IMR-90 (cell line): ENCODE results near the gene ACTR3C. TPM values are rescaled to one million over a fixed set of nuclear protein-coding genes. Genes with fewer than 3 reads are reported as not detected.
"Not testable (repeated sequence)": the region's sequence is repeated elsewhere in the genome, so short reads cannot be mapped to it uniquely, and the experiment has no call there.

Experiments
- ATAC-seq: fragments of 200-7000 bp; cut with Tn5 transposase; 2 replicates; pipeline ENCODE4 v1.9.1; 2020; ENCODE audit warnings: low read depth, mild to moderate bottlenecking, moderate library complexity
- BruUV-seq: library from RNA; stranded (reverse); fragments of 400-500 nt; replicated peaks from 2 replicates; lab custom pipeline; 2021; lab: Mats Ljungman, UMichigan
- CTCF ChIA-PET: fragments of 300-600 bp; formaldehyde crosslinking; extraction: SDS; loops from one replicate; lab custom pipeline; 2021; ENCODE audit warnings: antibody characterized with exemption; lab: Yijun Ruan, JAX
- POLR2A ChIA-PET: fragments of 300-600 bp; sonication (Branson Sonifier 250); formaldehyde crosslinking; loops from one replicate; lab custom pipeline; 2022; ENCODE audit warnings: antibody characterized with exemption; ENCODE audit not compliant: unreplicated experiment; lab: Charles Lee
- DNase-seq: peaks from one replicate; pipeline ENCODE4 v3.0.0; 2013
- H2AFZ ChIP-seq: replicated peaks from 2 replicates; pipeline ENCODE3; 2013; ENCODE audit warnings: low read length, mild to moderate bottlenecking; ENCODE audit not compliant: poor library complexity
- H2AK5ac ChIP-seq: 2 replicates; pipeline ENCODE4 v1.6.1; 2013; ENCODE audit warnings: low read depth, low read length, inconsistent platforms
- H2AK9ac ChIP-seq: replicated peaks from 2 replicates; pipeline ENCODE3; 2013; ENCODE audit warnings: mild to moderate bottlenecking, low read depth, low read length, moderate library complexity; ENCODE audit not compliant: poor library complexity
- H2BK120ac ChIP-seq: 2 replicates; pipeline ENCODE4 v1.6.1; 2013; ENCODE audit warnings: low read depth, low read length, inconsistent platforms
- H2BK15ac ChIP-seq: 3 replicates; pipeline ENCODE4 v1.6.1; 2013; ENCODE audit warnings: low read depth, low read length, inconsistent platforms
- H2BK20ac ChIP-seq: 2 replicates; pipeline ENCODE4 v1.6.1; 2013; ENCODE audit warnings: low read depth, mild to moderate bottlenecking, inconsistent platforms, low read length, moderate library complexity
- H2BK5ac ChIP-seq: 2 replicates; pipeline ENCODE4 v1.6.1; 2013; ENCODE audit warnings: mild to moderate bottlenecking, low read depth, low read length, inconsistent platforms; ENCODE audit not compliant: poor library complexity, severe bottlenecking
- H3K14ac ChIP-seq: replicated peaks from 2 replicates; pipeline ENCODE4 v1.6.1; 2013; ENCODE audit warnings: low read depth, low read length, inconsistent platforms
- H3K18ac ChIP-seq: 2 replicates; pipeline ENCODE4 v1.6.1; 2013; ENCODE audit warnings: low read depth, low read length, control low read depth
- H3K23ac ChIP-seq: 2 replicates; pipeline ENCODE4 v1.6.1; 2013; ENCODE audit warnings: low read depth, low read length, inconsistent platforms
- H3K27ac ChIP-seq: 2 replicates; pipeline ENCODE4 v1.5.1; 2013; ENCODE audit warnings: mild to moderate bottlenecking, control low read depth, low read length; ENCODE audit not compliant: insufficient read depth
- H3K27me3 ChIP-seq: 2 replicates; pipeline ENCODE4 v1.6.1; 2013; ENCODE audit warnings: low read length; ENCODE audit not compliant: control insufficient read depth, insufficient read depth
- H3K36me3 ChIP-seq: 2 replicates; pipeline ENCODE4 v1.6.1; 2013; ENCODE audit warnings: low read length, mixed read lengths; ENCODE audit not compliant: control insufficient read depth, insufficient read depth
- H3K4ac ChIP-seq: 2 replicates; pipeline ENCODE4 v1.6.1; 2013; ENCODE audit warnings: low read depth, low read length, inconsistent platforms
- H3K4me1 ChIP-seq: 2 replicates; pipeline ENCODE4 v1.6.1; 2013; ENCODE audit warnings: low read length, mixed read lengths; ENCODE audit not compliant: control insufficient read depth, insufficient read depth
- H3K4me2 ChIP-seq: 2 replicates; pipeline ENCODE4 v1.6.1; 2013; ENCODE audit warnings: low read depth, mild to moderate bottlenecking, control low read depth, low read length, moderate library complexity
- H3K4me3 ChIP-seq: 2 replicates; pipeline ENCODE4 v1.5.1; 2013; ENCODE audit warnings: low read depth, mild to moderate bottlenecking, control low read depth, low read length, moderate library complexity; ENCODE audit not compliant: insufficient read depth
- H3K56ac ChIP-seq: 2 replicates; pipeline ENCODE4 v1.6.1; 2013; ENCODE audit warnings: low read length, inconsistent platforms; ENCODE audit not compliant: insufficient read depth; ENCODE audit errors: extremely low read depth
- H3K79me1 ChIP-seq, 2 experiments: 2 replicates each; pipeline ENCODE4 v1.6.1; 2013; ENCODE audit warnings: low read length in 2 of 2, inconsistent platforms in 1 of 2, low read depth in 1 of 2
- H3K9ac ChIP-seq: 2 replicates; pipeline ENCODE4 v1.6.1; 2013; ENCODE audit warnings: low read depth, low read length, control low read depth
- H3K9me1 ChIP-seq: 2 replicates; pipeline ENCODE4 v1.6.1; 2013; ENCODE audit warnings: low read length, inconsistent platforms; ENCODE audit not compliant: insufficient read depth
- H3K9me3 ChIP-seq: 2 replicates; pipeline ENCODE4 v1.6.1; 2013; ENCODE audit warnings: low read length; ENCODE audit not compliant: control insufficient read depth, insufficient read depth
- H4K20me1 ChIP-seq: 2 replicates; pipeline ENCODE4 v1.6.1; 2013; ENCODE audit warnings: low read length, inconsistent platforms; ENCODE audit not compliant: insufficient read depth
- H4K5ac ChIP-seq: 2 replicates; pipeline ENCODE4 v1.6.1; 2013; ENCODE audit warnings: mild to moderate bottlenecking, low read depth, low read length, control low read depth
- H4K8ac ChIP-seq, 2 experiments: 2 replicates each; pipeline ENCODE4 v1.6.1; 2013; ENCODE audit warnings: low read depth in 2 of 2, low read length in 2 of 2, control low read depth in 1 of 2, inconsistent platforms in 1 of 2
- H4K91ac ChIP-seq: 2 replicates; pipeline ENCODE4 v1.6.1; 2013; ENCODE audit warnings: low read depth, low read length, inconsistent platforms; ENCODE audit not compliant: insufficient read depth
- WGBS, 2 experiments: methylation state at CpG; one replicate each; pipeline versions ENCODE4 v1.1.5 to v1.1.7; 2013; ENCODE audit warnings: missing lambda C conversion rate in 2 of 2; ENCODE audit not compliant: insufficient read length in 1 of 2; ENCODE audit errors: extremely low coverage in 2 of 2; 5-methylcytosine and 5-hydroxymethylcytosine counted together
- dilution Hi-C: fragments of 300-500 bp; cut with HindIII; formaldehyde crosslinking; loops from one replicate; pipeline ENCODE4 v1.14.3; 2018; ENCODE audit warnings: low sequenced_read_pairs; ENCODE audit not compliant: unreplicated experiment
- in situ Hi-C: fragments of 300-500 bp; cut with MboI; formaldehyde crosslinking; loops from 3 replicates; pipeline ENCODE4 v1.14.3; 2019; ENCODE audit warnings: low sequenced_read_pairs, inconsistent platforms, mixed read lengths
- intact Hi-C: fragments of 100-400 bp; cut with micrococcal nuclease; formaldehyde crosslinking; loops from 2 replicates; pipeline ENCODE4 v1.10.0; 2022
- polyA plus RNA-seq, 3 experiments: library from polyadenylated mRNA; depleted of rRNA; stranded (reverse); fragments of >200 nt; gene quantifications; 2 replicates each; pipeline ENCODE4 v1.2.3, GENCODE V29; 2012; ENCODE audit warnings: low replicate concordance in 1 of 3
- total RNA-seq: library from RNA; depleted of rRNA; stranded (reverse); fragments of >200 nt; gene quantifications from 2 replicates; pipeline ENCODE4 v1.2.3, GENCODE V29; 2012

The ACTR3C gene
- total and polyA plus RNA-seq, 2 of the 4 experiments (the other 2 are of a cell fraction): not detected

GRCh38 chr7:150220673-150221181, 102.6 kb downstream of the ACTR3C start:
- H2BK15ac ChIP-seq, H4K91ac ChIP-seq, H3K9me1 ChIP-seq, BruUV-seq, in situ Hi-C loops, H3K27ac ChIP-seq, DNase-seq, H3K23ac ChIP-seq, H3K79me1 ChIP-seq, H3K4me1 ChIP-seq, H4K20me1 ChIP-seq, H3K56ac ChIP-seq, H2BK5ac ChIP-seq, H4K5ac ChIP-seq, H4K8ac ChIP-seq, H3K36me3 ChIP-seq, H2AK9ac ChIP-seq, H3K27me3 ChIP-seq, H2AK5ac ChIP-seq, H2BK20ac ChIP-seq, H3K4me2 ChIP-seq, H3K9ac ChIP-seq, dilution Hi-C loops, H3K4ac ChIP-seq, CTCF ChIA-PET, POLR2A ChIA-PET, H3K14ac ChIP-seq, H3K9me3 ChIP-seq, H3K18ac ChIP-seq, H2BK120ac ChIP-seq, intact Hi-C loops, ATAC-seq, H2AFZ ChIP-seq, H3K4me3 ChIP-seq: not testable (repeated sequence)
- 9% methylated on average over 6 of the region's 38 CpGs; no CpG with 5 or more reads in 1 of the 2 experiments for WGBS, 2 experiments

GRCh38 chr7:150219941-150220658, 103.2 kb downstream of the ACTR3C start:
- H2BK15ac ChIP-seq, H3K9ac ChIP-seq, H3K18ac ChIP-seq, H3K4me2 ChIP-seq, H3K27ac ChIP-seq, H3K9me1 ChIP-seq, H4K8ac ChIP-seq, H3K4me3 ChIP-seq, H2BK120ac ChIP-seq, H2BK5ac ChIP-seq, H3K36me3 ChIP-seq, H4K5ac ChIP-seq, H2AK5ac ChIP-seq, intact Hi-C loops, H3K4ac ChIP-seq, dilution Hi-C loops, H2AFZ ChIP-seq, H3K56ac ChIP-seq, H2BK20ac ChIP-seq, ATAC-seq, H4K91ac ChIP-seq, H3K14ac ChIP-seq, H3K9me3 ChIP-seq, CTCF ChIA-PET, H4K20me1 ChIP-seq, DNase-seq, POLR2A ChIA-PET, H3K79me1 ChIP-seq, H3K27me3 ChIP-seq, H3K4me1 ChIP-seq, H2AK9ac ChIP-seq, in situ Hi-C loops, H3K23ac ChIP-seq, BruUV-seq: not testable (repeated sequence)
- no CpG with 5 or more reads among the region's 50 CpGs for whole genome bisulfite sequencing, 2 experiments
